ENCODE results near the gene HES7.
"Not testable (repeated sequence)": the region's sequence is repeated elsewhere in the genome, so short reads cannot be mapped to it uniquely, and the experiment has no call there.

The HES7 gene

GRCh38 chr17:8121681-8122421 lies 2.1 kb downstream of the HES7 start:
- peak in 1 of 2 donors; percentile 40 for DNase-seq

- DNase-seq = no peak
These were observed 2.6 kb downstream of the HES7 start for GRCh38 chr17:8121407-8121680.

- peak; percentile 60 to 74 for DNase-seq
These were observed 3.1 kb downstream of the HES7 start for GRCh38 chr17:8120520-8121406.

- DNase-seq = peak; percentile 92 to 93
These were observed 4.1 kb downstream of the HES7 start for GRCh38 chr17:8119581-8120519.

- DNase-seq = peak; percentile 84 to 86
These were observed 4.9 kb downstream of the HES7 start for GRCh38 chr17:8118769-8119580.

- DNase-seq = peak in 1 of 2 donors; percentile 51
These were observed 5.7 kb downstream of the HES7 start, which contains the start of gene ALOXE3 for GRCh38 chr17:8117980-8118768. Gene ALOXE3 (minus strand): TSS chr17:8118514. CDS start chr17:8117990, 524 bp downstream.

GRCh38 chr17:8117367-8117979 lies 6.4 kb downstream of the HES7 start:
- DNase-seq = peak; percentile 44 to 66

- no peak for DNase-seq
These were observed 7.1 kb downstream of the HES7 start for GRCh38 chr17:8116776-8117175.

- no peak for DNase-seq
These were observed 13.0 kb downstream of the HES7 start for GRCh38 chr17:8110907-8111306.

- no peak for DNase-seq
These were observed 13.5 kb downstream of the HES7 start for GRCh38 chr17:8110456-8110804.

- DNase-seq = peak in 1 of 2 donors; percentile 49
These were observed 14.0 kb downstream of the HES7 start for GRCh38 chr17:8109661-8110455.

- DNase-seq = no peak
These were observed 14.8 kb downstream of the HES7 start for GRCh38 chr17:8108972-8109660.

GRCh38 chr17:8106980-8107379 lies 16.9 kb downstream of the HES7 start:
- not testable (repeated sequence) for DNase-seq

GRCh38 chr17:8105957-8106398 lies 17.9 kb downstream of the HES7 start:
- peak; percentile 50 to 77 for DNase-seq

GRCh38 chr17:8104911-8105310 lies 19.0 kb downstream of the HES7 start:
- no peak for DNase-seq

GRCh38 chr17:8103549-8103948 lies 20.4 kb downstream of the HES7 start:
- no peak for DNase-seq

- no peak for DNase-seq
These were observed 22.2 kb downstream of the HES7 start for GRCh38 chr17:8101721-8102120.

GRCh38 chr17:8100763-8101162 lies 23.1 kb downstream of the HES7 start:
- no peak for DNase-seq

GRCh38 chr17:8100111-8100510 lies 23.8 kb downstream of the HES7 start:
- no peak for DNase-seq
